ENCODE data around the gene NSMF. TPM values are rescaled to one million over a fixed set of nuclear protein-coding genes. Genes with fewer than 3 reads are reported as not detected.
A peak's percentile ranks its signal among the peaks of the same experiment; 100 is the strongest.
"Not testable (repeated sequence)": the region's sequence is repeated elsewhere in the genome, so short reads cannot be mapped to it uniquely, and the experiment has no call there.

The NSMF gene
- total and polyA plus RNA-seq, 2 donors (not counting 1 experiment from before 2014, with no cell fraction given), result 28.7 to 59.4 TPM

DNA sequence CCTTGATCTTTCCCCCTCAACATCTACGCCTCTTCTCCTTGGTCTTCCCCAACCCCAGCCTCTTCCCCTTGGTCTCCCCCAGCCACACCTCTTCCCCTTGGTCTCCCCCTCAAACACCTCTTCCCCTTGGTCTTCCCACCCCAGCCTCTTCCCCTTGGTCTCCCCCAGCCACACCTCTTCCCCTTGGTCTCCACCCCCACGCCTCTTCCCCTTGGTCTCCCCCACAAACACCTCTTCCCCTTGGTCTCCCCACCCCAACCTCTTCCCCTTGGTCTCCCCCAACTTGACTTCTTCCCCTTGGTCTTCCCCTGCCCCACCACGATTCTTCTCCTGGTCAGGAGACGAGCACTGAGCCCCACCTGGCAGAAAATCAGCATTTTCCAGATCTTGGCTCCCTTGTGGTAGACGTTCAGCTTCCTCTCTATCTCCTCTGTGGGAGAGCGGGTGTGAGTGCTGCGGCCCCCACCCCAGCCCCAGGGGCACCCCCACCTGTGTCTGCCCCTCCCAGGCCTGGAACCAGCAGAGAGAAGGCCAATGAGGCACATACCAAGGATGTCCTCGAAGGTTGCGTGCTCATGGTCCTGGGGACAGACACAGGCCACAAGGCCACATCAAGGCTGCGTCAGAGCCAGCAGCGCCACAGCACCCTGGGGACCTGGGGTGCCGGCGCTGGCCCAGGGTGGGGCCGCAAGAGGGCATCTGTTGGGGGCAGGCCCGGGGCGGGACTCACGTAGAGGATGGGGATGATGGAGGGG is 7.0 kb downstream of the NSMF start:
- no peak for ATAC-seq (ENCODE audit: low read depth)
- peak overlapping the region; percentile 91 for H3K4me2 ChIP-seq (replicated peaks; ENCODE audit: low read depth, low read length, poor library complexity, severe bottlenecking)
- DNase-seq, result no peak
- no peaks in the 10 kb centered on the region for H3K9me3 Mint-ChIP-seq (ENCODE audit: insufficient read depth)
- ChIA-PET CTCF (no interaction called here), POLR2A (interaction anchor here (0.6 kb wide), 1 partner anchor 896 kb away, joined by 6 read pairs; no protein-coding TSS in a partner anchor)
- H3K27me3 Mint-ChIP-seq, result no peaks in the 10 kb centered on the region
- peaks cover 0 to 6% (median 0%) of the 10 kb centered on the region in 3 donors for H3K9me3 ChIP-seq (ENCODE audit: control extremely low read depth in 1 of 3, control insufficient read depth in 2 of 3, insufficient read depth in 1 of 3, low read length in 2 of 3)
- no peaks in the 10 kb centered on the region for H3K79me2 ChIP-seq (ENCODE audit: control insufficient read depth, insufficient read depth, low read length)
- WGBS (ENCODE audit: insufficient coverage), result 77% methylated on average over 16 of the region's 17 CpGs
- no peak overlapping the region for H3K4me3 Mint-ChIP-seq
- peaks cover 0 to 3% of the 10 kb centered on the region in 2 experiments for H3K36me3 ChIP-seq (replicated peaks in 1 of 2; ENCODE audit: control extremely low read depth in 1 of 2, control insufficient read depth in 1 of 2, extremely low read depth in 1 of 2, insufficient read depth in 2 of 2, low read length in 1 of 2)
- H3K4me1 ChIP-seq (ENCODE audit: control insufficient read depth in 2 of 2, insufficient read depth in 2 of 2, low read length in 2 of 2), result peaks cover 28 to 47% of the 10 kb centered on the region in 2 donors
- peaks cover 26% of the 10 kb centered on the region for H3K4me1 Mint-ChIP-seq
- no peak overlapping the region for H2AFZ ChIP-seq (ENCODE audit: insufficient read depth, low read depth, low read length, poor library complexity, severe bottlenecking)
- intact Hi-C loops (cut with micrococcal nuclease), result loop anchor here (10.0 kb wide), 1 partner anchor 657 kb away; the partner anchor contains the start of genes CCDC183 and TMEM141
- no peaks in the 10 kb centered on the region for H3K27me3 ChIP-seq (replicated peaks in 1 of 4; ENCODE audit: control extremely low read depth in 1 of 4, control insufficient read depth in 3 of 4, insufficient read depth in 4 of 4, low read length in 3 of 4)
- no peak overlapping the region for H3K27ac ChIP-seq (ENCODE audit: low read length in 2 of 2)
- H3K9ac ChIP-seq (ENCODE audit: low read length), result no peak overlapping the region
- TF ChIP-seq EZH2 (IDR thresholded peaks at IDR 0.05; ENCODE audit: borderline replicate concordance, insufficient read depth, low read depth, low read length, poor library complexity, severe bottlenecking) (no peak), CTCF (IDR thresholded peaks at IDR 0.05) (no peak)
- H3K27ac Mint-ChIP-seq, result no peak overlapping the region
- peaks cover 7% of the 10 kb centered on the region for H4K20me1 ChIP-seq (ENCODE audit: control insufficient read depth, insufficient read depth, low read length, poor library complexity, severe bottlenecking)
- H3K4me3 ChIP-seq (ENCODE audit: control extremely low read depth in 1 of 5, extremely low read depth in 1 of 5, insufficient read depth in 1 of 5, low read depth in 2 of 5, low read length in 4 of 5), result no peak overlapping the region

GRCh38 chr9:137451264-137452005 is 7.7 kb downstream of the NSMF start:
- H3K4me3 Mint-ChIP-seq; H4K20me1 ChIP-seq (ENCODE audit: control insufficient read depth, insufficient read depth, low read length, poor library complexity, severe bottlenecking); H3K4me2 ChIP-seq (replicated peaks; ENCODE audit: low read depth, low read length, poor library complexity, severe bottlenecking); H3K27ac ChIP-seq (ENCODE audit: low read length in 2 of 2); H3K9me3 ChIP-seq (ENCODE audit: control extremely low read depth in 1 of 3, control insufficient read depth in 2 of 3, insufficient read depth in 1 of 3, low read length in 2 of 3); DNase-seq; ATAC-seq (ENCODE audit: low read depth); H3K27ac Mint-ChIP-seq; H3K9ac ChIP-seq (ENCODE audit: low read length); H2AFZ ChIP-seq (ENCODE audit: insufficient read depth, low read depth, low read length, poor library complexity, severe bottlenecking); H3K4me3 ChIP-seq (ENCODE audit: control extremely low read depth in 1 of 5, extremely low read depth in 1 of 5, insufficient read depth in 1 of 5, low read depth in 2 of 5, low read length in 4 of 5); H3K27me3 Mint-ChIP-seq; POLR2A ChIA-PET; H3K36me3 ChIP-seq (replicated peaks in 1 of 2; ENCODE audit: control extremely low read depth in 1 of 2, control insufficient read depth in 1 of 2, extremely low read depth in 1 of 2, insufficient read depth in 2 of 2, low read length in 1 of 2); H3K79me2 ChIP-seq (ENCODE audit: control insufficient read depth, insufficient read depth, low read length); H3K9me3 Mint-ChIP-seq (ENCODE audit: insufficient read depth); H3K27me3 ChIP-seq (replicated peaks in 1 of 4; ENCODE audit: control extremely low read depth in 1 of 4, control insufficient read depth in 3 of 4, insufficient read depth in 4 of 4, low read length in 3 of 4); CTCF ChIA-PET: not testable (repeated sequence)
- intact Hi-C loops (cut with micrococcal nuclease), result loop anchor here (10.0 kb wide), 1 partner anchor 657 kb away; the partner anchor contains the start of genes CCDC183 and TMEM141
- peaks cover 28 to 47% of the 10 kb centered on the region in 2 donors for H3K4me1 ChIP-seq (ENCODE audit: control insufficient read depth in 2 of 2, insufficient read depth in 2 of 2, low read length in 2 of 2)
- peaks cover 26% of the 10 kb centered on the region for H3K4me1 Mint-ChIP-seq
- 73% methylated on average over 7 of the region's 31 CpGs for WGBS (ENCODE audit: insufficient coverage)

DNA sequence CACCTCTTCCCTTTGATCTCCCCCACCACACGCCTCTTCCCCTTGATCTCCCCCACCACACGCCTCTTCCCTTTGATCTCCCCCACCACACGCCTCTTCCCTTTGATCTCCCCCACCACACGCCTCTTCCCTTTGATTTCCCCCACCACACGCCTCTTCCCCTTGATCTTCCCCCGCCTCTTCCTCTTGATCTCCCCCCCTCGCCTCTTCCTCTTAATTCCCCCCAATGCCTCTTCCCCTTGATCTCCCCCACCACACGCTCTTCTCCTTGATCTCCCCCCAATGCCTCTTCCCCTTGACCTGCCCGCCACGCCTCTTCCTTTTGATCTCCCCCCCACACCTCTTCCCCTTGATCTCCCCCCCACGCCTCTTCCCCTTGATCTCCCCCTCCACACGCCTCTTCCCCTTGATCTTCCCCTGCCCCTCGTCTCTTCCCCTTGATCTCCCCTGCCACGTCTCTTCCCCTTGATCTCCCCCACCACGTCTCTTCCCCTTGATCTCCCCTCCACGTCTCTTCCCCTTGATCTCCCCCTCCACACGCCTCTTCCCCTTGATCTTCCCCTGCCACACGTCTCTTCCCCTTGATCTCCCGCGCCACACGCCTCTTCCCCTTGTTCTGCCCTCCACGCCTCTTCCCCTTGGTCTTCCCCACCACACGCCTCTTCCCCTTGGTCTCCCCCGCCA is 8.5 kb downstream of the NSMF start:
- H3K4me1 Mint-ChIP-seq, result peaks cover 22% of the 10 kb centered on the region
- H3K4me2 ChIP-seq (replicated peaks; ENCODE audit: low read depth, low read length, poor library complexity, severe bottlenecking); H3K27me3 ChIP-seq (replicated peaks in 1 of 4; ENCODE audit: control extremely low read depth in 1 of 4, control insufficient read depth in 3 of 4, insufficient read depth in 4 of 4, low read length in 3 of 4); H3K36me3 ChIP-seq (replicated peaks in 1 of 2; ENCODE audit: control extremely low read depth in 1 of 2, control insufficient read depth in 1 of 2, extremely low read depth in 1 of 2, insufficient read depth in 2 of 2, low read length in 1 of 2); H3K27ac ChIP-seq (ENCODE audit: low read length in 2 of 2); DNase-seq; H4K20me1 ChIP-seq (ENCODE audit: control insufficient read depth, insufficient read depth, low read length, poor library complexity, severe bottlenecking); H3K9me3 Mint-ChIP-seq (ENCODE audit: insufficient read depth); H3K79me2 ChIP-seq (ENCODE audit: control insufficient read depth, insufficient read depth, low read length); H3K27ac Mint-ChIP-seq; CTCF ChIA-PET; H3K4me3 Mint-ChIP-seq; H3K4me3 ChIP-seq (ENCODE audit: control extremely low read depth in 1 of 5, extremely low read depth in 1 of 5, insufficient read depth in 1 of 5, low read depth in 2 of 5, low read length in 4 of 5); ATAC-seq (ENCODE audit: low read depth); H3K27me3 Mint-ChIP-seq; H3K9me3 ChIP-seq (ENCODE audit: control extremely low read depth in 1 of 3, control insufficient read depth in 2 of 3, insufficient read depth in 1 of 3, low read length in 2 of 3); H2AFZ ChIP-seq (ENCODE audit: insufficient read depth, low read depth, low read length, poor library complexity, severe bottlenecking); H3K9ac ChIP-seq (ENCODE audit: low read length); POLR2A ChIA-PET: not testable (repeated sequence)
- WGBS (ENCODE audit: insufficient coverage), result 43% methylated on average over 7 of the region's 24 CpGs
- intact Hi-C loops (cut with micrococcal nuclease), result loop anchor here (10.0 kb wide), 1 partner anchor 656 kb away; the partner anchor contains the start of genes CCDC183 and TMEM141
- peaks cover 28 to 49% of the 10 kb centered on the region in 2 donors for H3K4me1 ChIP-seq (ENCODE audit: control insufficient read depth in 2 of 2, insufficient read depth in 2 of 2, low read length in 2 of 2)

Measured in B cell (primary cell).